ENCODE data around the gene GPR39. TPM values are rescaled to one million over a fixed set of nuclear protein-coding genes. Genes with fewer than 3 reads are reported as not detected.

GPR39 gene
- total and polyA plus RNA-seq, 2 donors (not counting 3 experiments of a cell fraction or from before 2014, with no cell fraction given): 0.03 to 0.20 TPM

GRCh38 chr2:132557694-132558093 lies 141.1 kb downstream of the GPR39 start:
- CTCF ChIA-PET: no interaction called here
- H3K9ac ChIP-seq (replicated peaks; ENCODE audit: extremely low read depth, insufficient read depth, low read length): no peak overlapping the region
- no peak overlapping the region for H3K4me3 ChIP-seq (replicated peaks in 1 of 3; ENCODE audit: insufficient read depth in 1 of 3, low read depth in 1 of 3, low read length in 3 of 3)
- TF ChIP-seq MYC (IDR thresholded peaks at IDR 0.05; ENCODE audit: low read depth, low read length) (no peak), POLR2AphosphoS5 (IDR thresholded peaks at IDR 0.05; ENCODE audit: insufficient read depth, low read depth, low read length) (no peak), POLR2A (IDR thresholded peaks at IDR 0.05; ENCODE audit: low read depth, low read length) (no peak), EZH2 (IDR thresholded peaks at IDR 0.05; ENCODE audit: borderline replicate concordance, low read depth, low read length, severe bottlenecking) (no peak), FOS (IDR thresholded peaks at IDR 0.05; ENCODE audit: borderline replicate concordance, insufficient read depth, low read length) (no peak), JUN (IDR thresholded peaks at IDR 0.05; ENCODE audit: borderline replicate concordance, insufficient read depth, insufficient read length, low read depth) (no peak), MAX (IDR thresholded peaks at IDR 0.05; ENCODE audit: insufficient read depth, insufficient read length) (no peak), CTCF (IDR thresholded peaks at IDR 0.05; ENCODE audit: extremely low read depth in 1 of 2, insufficient read depth in 1 of 2, low read depth in 1 of 2, low read length in 2 of 2) (no peak), GATA2 (IDR thresholded peaks at IDR 0.05; ENCODE audit: insufficient read depth, insufficient read length, low read depth, low read length) (no peak)
- H3K4me1 ChIP-seq (ENCODE audit: control insufficient read depth, extremely low read depth, insufficient read depth, low read length): no peaks in the 10 kb centered on the region
- no peak overlapping the region for H2AFZ ChIP-seq (ENCODE audit: low read depth, low read length)
- no peak overlapping the region for H3K27ac ChIP-seq (ENCODE audit: insufficient read depth, low read depth, low read length)
- no peaks in the 10 kb centered on the region for H3K9me3 ChIP-seq (replicated peaks; ENCODE audit: control insufficient read depth, insufficient read depth, low read length)
- no TSS peak for BruUV-seq (replicated peaks)
- no peaks in the 10 kb centered on the region for H3K79me2 ChIP-seq (ENCODE audit: control insufficient read depth, insufficient read depth, low read length)
- no peaks in the 10 kb centered on the region for H4K20me1 ChIP-seq (replicated peaks; ENCODE audit: control insufficient read depth, extremely low read depth, insufficient read depth, low read length)
- no peaks in the 10 kb centered on the region for H3K36me3 ChIP-seq (ENCODE audit: control insufficient read depth in 2 of 2, extremely low read depth in 1 of 2, insufficient read depth in 2 of 2, low read length in 2 of 2)
- no peak overlapping the region for H3K4me2 ChIP-seq (ENCODE audit: insufficient read depth, low read length)
- dilution Hi-C loops (cut with MboI; ENCODE audit: extremely low pct_ligation_motif_present, low sequenced_read_pairs): no loop called here
- POLR2A ChIA-PET: no interaction called here
- H3K9me1 ChIP-seq (replicated peaks; ENCODE audit: control insufficient read depth, extremely low read depth, insufficient read depth, low read length): no peaks in the 10 kb centered on the region
- intact Hi-C loops (cut with micrococcal nuclease): no loop called here
- DNase-seq (ENCODE audit: low read depth, low spot score) (no peak), FAIRE-seq (no peak)
- H3K27me3 ChIP-seq (ENCODE audit: control insufficient read depth in 2 of 2, insufficient read depth in 2 of 2, low read length in 2 of 2): no peaks in the 10 kb centered on the region
